Spleen (tissue), 11 donors: ENCODE data around the gene FAH. TPM values are rescaled to one million over a fixed set of nuclear protein-coding genes. Genes with fewer than 3 reads are reported as not detected.

Source experiments
- DNase-seq: peaks from one replicate; pipeline ENCODE4 v3.0.0-alpha.2; 2020
- H3K27ac ChIP-seq, 8 donors: fragments of 200-600 bp; sonication (generic) in 7 of 8; 1 replicate in 4 of 8; 2 replicates in 4 of 8; pipeline versions ENCODE4 v1.5.0 to v1.8.0; 2016 to 2021; ENCODE audit warnings: inconsistent platforms in 4 of 8, mild to moderate bottlenecking in 4 of 8, moderate library complexity in 1 of 8
- H3K27me3 ChIP-seq, 7 donors: fragments of 200-600 bp; sonication (generic) in 6 of 7; replicated peaks in 1 of 7; 1 replicate in 4 of 7; 2 replicates in 3 of 7; pipeline versions ENCODE4 v1.5.0 to v1.8.0; 2016 to 2021; ENCODE audit warnings: inconsistent platforms in 3 of 7, mild to moderate bottlenecking in 1 of 7
- H3K36me3 ChIP-seq, 6 donors: fragments of 200-600 bp; sonication (generic) in 5 of 6; 1 replicate in 4 of 6; 2 replicates in 2 of 6; pipeline versions ENCODE4 v1.5.0 to v1.8.0; 2016 to 2021; ENCODE audit warnings: inconsistent platforms in 2 of 6
- H3K4me1 ChIP-seq, 6 donors: fragments of 200-600 bp; sonication (generic) in 5 of 6; 1 replicate in 3 of 6; 2 replicates in 3 of 6; pipeline versions ENCODE4 v1.5.0 to v1.8.0; 2016 to 2021; ENCODE audit warnings: inconsistent platforms in 3 of 6
- H3K4me3 ChIP-seq, 8 donors: fragments of 200-600 bp; sonication (generic) in 7 of 8; 1 replicate in 4 of 8; 2 replicates in 4 of 8; pipeline versions ENCODE4 v1.5.0 to v1.8.0; 2016 to 2021; ENCODE audit warnings: inconsistent platforms in 4 of 8, mild to moderate bottlenecking in 4 of 8, moderate library complexity in 2 of 8
- H3K9me3 ChIP-seq, 8 donors: fragments of 200-600 bp; sonication (generic) in 7 of 8; 1 replicate in 4 of 8; 2 replicates in 4 of 8; pipeline versions ENCODE4 v1.5.0 to v1.8.0; 2016 to 2021; ENCODE audit warnings: inconsistent platforms in 4 of 8
- POLR2A ChIP-seq, 3 donors: fragments of 450-650 bp; IDR thresholded peaks; one replicate each; pipeline ENCODE4 v1.5.1; 2017; ENCODE audit warnings: antibody characterized with exemption in 3 of 3, mild to moderate bottlenecking in 1 of 3
- POLR2AphosphoS5 ChIP-seq, 3 donors: sonication (generic); formaldehyde crosslinking; IDR thresholded peaks; one replicate each; pipeline ENCODE4 v1.5.1; 2017; ENCODE audit warnings: antibody characterized with exemption in 3 of 3
- WGBS, 5 donors: extraction: QIAGEN DNeasy Blood & Tissue Kit in 3 of 5; methylation state at CpG; one replicate each; pipeline versions ENCODE4 v1.1.5 to v1.1.7; 2013 to 2018; 5-methylcytosine and 5-hydroxymethylcytosine counted together
- intact Hi-C: fragments of 100-400 bp; cut with DNase I; formaldehyde crosslinking; loops from one replicate; pipeline ENCODE4 v1.15.0; 2023; ENCODE audit warnings: low total_unique reads
- polyA plus RNA-seq, 3 donors: library from polyadenylated mRNA; stranded (reverse); fragments of 200-250 nt; gene quantifications; one replicate each; pipeline ENCODE4 v1.2.1, GENCODE V29; 2013
- total RNA-seq, 7 donors: library from RNA; depleted of rRNA in 3 of 7; stranded (reverse); fragments of >200 nt in 3 of 7; fragmentation: NEBNext Ultra II Directional in 4 of 7; extraction: Animal tissue kit (Norgen Biotek cat#: 25700) in 4 of 7; gene quantifications; one replicate each; pipeline versions ENCODE4 v1.1.0 to v1.2.1, GENCODE V29; 2016 to 2021
- TF ChIP-seq, protein P1 (sequence below), 11 experiments: fragments of 200-600 bp in 7 of 11; fragments of 450-650 bp in 4 of 11; sonication (generic) in 4 of 11; IDR thresholded peaks in 8 of 11; conservative IDR thresholded peaks in 3 of 11; 1 replicate in 7 of 11; 2 replicates in 4 of 11; pipeline versions ENCODE4 v1.4.0 to v1.8.0; 2016 to 2021; ENCODE audit warnings: antibody characterized with exemption in 11 of 11, inconsistent platforms in 4 of 11, mild to moderate bottlenecking in 1 of 11
- donor health status: healthy with polysubstance abuse.
- donor health status: DM: no; HTN: no; CAD: no; lungs with moderate emphysema.
- donor health status: DM: no; HTN: no; CAD: no.
- donor health status: Bipolar disorder and iron deficiency.
- donor health status: healthy.
- donor health status: DM: no; HTN: no; CAD: no.
- donor health status: DM: yes; HTN: yes; CAD: no.

FAH gene
- total and polyA plus RNA-seq, 10 donors: 8.5 to 33.1 (median 21.2) TPM

DNA sequence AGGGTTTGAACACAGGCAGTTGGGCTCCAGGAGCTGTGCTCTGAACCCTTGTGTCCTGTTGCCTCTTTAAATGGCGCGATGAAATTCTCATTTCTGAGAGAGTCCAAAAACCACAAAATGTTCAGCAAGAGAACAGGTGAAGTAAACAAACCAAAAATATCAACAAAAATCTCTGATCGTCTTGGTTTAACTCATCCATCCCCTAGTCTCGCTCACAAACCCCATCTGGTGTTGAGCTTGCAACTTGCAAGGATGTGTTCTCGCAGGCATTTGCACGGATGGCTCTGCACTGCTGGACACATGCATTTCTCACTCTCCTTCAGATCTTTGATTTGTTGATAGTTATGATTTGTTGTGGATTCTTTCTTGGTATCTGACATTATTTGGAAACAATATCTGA lies 31.1 kb downstream of the FAH start:
- intact Hi-C loops: no loop called here
- Histone ChIP-seq H3K4me3 (no peak overlapping the region), H3K36me3 (peaks cover 0 to 98% (median 29%) of the 10 kb centered on the region in 6 donors), H3K27me3 (no peaks in the 10 kb centered on the region), H3K9me3 (peaks cover 0 to 3% (median 0%) of the 10 kb centered on the region in 8 donors), H3K4me1 (no peaks in the 10 kb centered on the region), H3K27ac (no peak overlapping the region)
- WGBS, 5 donors: 85 to 91% (median 88%) methylated on average over 6 of the region's 6 CpGs
- DNase-seq: no peak
- TF ChIP-seq, protein P1, sequence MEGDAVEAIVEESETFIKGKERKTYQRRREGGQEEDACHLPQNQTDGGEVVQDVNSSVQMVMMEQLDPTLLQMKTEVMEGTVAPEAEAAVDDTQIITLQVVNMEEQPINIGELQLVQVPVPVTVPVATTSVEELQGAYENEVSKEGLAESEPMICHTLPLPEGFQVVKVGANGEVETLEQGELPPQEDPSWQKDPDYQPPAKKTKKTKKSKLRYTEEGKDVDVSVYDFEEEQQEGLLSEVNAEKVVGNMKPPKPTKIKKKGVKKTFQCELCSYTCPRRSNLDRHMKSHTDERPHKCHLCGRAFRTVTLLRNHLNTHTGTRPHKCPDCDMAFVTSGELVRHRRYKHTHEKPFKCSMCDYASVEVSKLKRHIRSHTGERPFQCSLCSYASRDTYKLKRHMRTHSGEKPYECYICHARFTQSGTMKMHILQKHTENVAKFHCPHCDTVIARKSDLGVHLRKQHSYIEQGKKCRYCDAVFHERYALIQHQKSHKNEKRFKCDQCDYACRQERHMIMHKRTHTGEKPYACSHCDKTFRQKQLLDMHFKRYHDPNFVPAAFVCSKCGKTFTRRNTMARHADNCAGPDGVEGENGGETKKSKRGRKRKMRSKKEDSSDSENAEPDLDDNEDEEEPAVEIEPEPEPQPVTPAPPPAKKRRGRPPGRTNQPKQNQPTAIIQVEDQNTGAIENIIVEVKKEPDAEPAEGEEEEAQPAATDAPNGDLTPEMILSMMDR (IDR thresholded peaks at IDR 0.05 in 8 of 11, conservative IDR thresholded peaks at IDR 0.05 in 3 of 11): no peak
- TF ChIP-seq POLR2A (IDR thresholded peaks at IDR 0.05) (no peak), POLR2AphosphoS5 (IDR thresholded peaks at IDR 0.05) (no peak)

DNA sequence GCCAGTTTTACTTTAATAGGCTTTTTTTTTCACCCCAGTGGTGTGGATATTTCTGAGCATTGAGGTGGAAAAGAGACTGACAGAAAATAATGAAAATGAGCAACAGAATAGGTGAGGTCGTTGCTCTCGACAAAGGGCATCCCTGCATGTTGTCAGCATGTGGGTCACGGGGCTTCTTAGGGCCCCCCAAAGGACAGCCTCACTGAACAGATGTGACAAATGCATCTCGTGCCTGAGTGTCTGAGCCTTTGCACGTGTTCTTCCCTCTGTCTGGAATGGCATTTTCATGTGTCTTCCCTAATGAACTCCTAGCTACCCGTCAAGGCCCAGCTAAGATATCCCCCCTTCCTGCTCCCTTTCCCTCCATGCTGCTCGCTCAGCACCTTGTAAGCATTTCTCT lies 31.8 kb downstream of the FAH start:
- H3K27ac ChIP-seq: no peak overlapping the region
- DNase-seq: no peak
- H3K4me1 ChIP-seq: no peaks in the 10 kb centered on the region
- no peak overlapping the region for H3K4me3 ChIP-seq
- no peaks in the 10 kb centered on the region for H3K27me3 ChIP-seq
- H3K36me3 ChIP-seq: peaks cover 0 to 91% (median 29%) of the 10 kb centered on the region in 6 donors
- H3K9me3 ChIP-seq: peaks cover 0 to 3% (median 0%) of the 10 kb centered on the region in 8 donors
- WGBS, 5 donors: 82 to 94% (median 92%) methylated on average over 7 of the region's 7 CpGs
- no peak for TF ChIP-seq POLR2A (IDR thresholded peaks at IDR 0.05)
- intact Hi-C loops: no loop called here

DNA sequence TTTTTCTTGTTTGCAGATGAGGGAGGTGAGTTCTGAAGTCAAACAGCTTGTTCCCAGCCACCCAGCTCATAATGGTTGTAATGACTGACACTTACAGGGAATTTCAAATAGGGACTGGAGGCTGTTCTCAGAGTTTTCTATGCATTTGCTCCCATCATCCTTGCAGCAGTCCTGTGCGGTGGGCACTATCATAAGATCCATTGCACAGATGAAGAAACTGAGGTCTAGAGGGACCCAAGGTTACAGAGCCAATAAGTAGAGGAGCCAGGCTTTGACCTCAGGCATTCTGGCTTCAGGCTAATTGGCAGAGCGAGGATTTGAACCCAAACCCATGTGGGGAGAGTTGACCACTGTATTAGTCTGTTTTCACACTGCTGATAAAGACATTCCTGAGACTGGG lies 32.4 kb downstream of the FAH start:
- H3K4me1 ChIP-seq: no peaks in the 10 kb centered on the region
- no peaks in the 10 kb centered on the region for H3K27me3 ChIP-seq
- intact Hi-C loops: no loop called here
- peaks cover 0 to 3% (median 0%) of the 10 kb centered on the region in 8 donors for H3K9me3 ChIP-seq
- TF ChIP-seq, protein P1 (IDR thresholded peaks at IDR 0.05 in 8 of 11, conservative IDR thresholded peaks at IDR 0.05 in 3 of 11): no peak
- no peak for TF ChIP-seq POLR2A (IDR thresholded peaks at IDR 0.05)
- no peak for TF ChIP-seq POLR2AphosphoS5 (IDR thresholded peaks at IDR 0.05)
- peaks cover 0 to 85% (median 28%) of the 10 kb centered on the region in 6 donors for H3K36me3 ChIP-seq
- no peak for DNase-seq
- 91 to 97% (median 96%) methylated on average over 2 of the region's 2 CpGs for WGBS, 5 donors
- no peak overlapping the region for H3K4me3 ChIP-seq
- no peak overlapping the region for H3K27ac ChIP-seq

DNA sequence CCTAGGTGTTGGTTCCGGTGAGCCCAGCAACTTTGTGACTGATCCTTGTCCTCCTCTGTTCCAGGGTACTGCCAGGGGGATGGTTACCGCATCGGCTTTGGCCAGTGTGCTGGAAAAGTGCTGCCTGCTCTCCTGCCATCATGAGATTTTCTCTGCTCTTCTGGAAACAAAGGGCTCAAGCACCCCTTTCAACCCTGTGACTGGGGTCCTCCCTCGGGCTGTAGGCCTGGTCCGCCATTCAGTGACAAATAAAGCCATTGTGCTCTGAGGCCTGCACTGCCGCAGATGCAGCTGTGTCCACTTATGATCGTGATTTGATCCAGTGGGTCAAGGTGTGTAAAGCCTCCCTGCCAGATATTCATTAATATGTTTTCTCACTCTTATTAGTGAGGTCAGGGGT lies 33.3 kb downstream of the FAH start:
- Histone ChIP-seq H3K36me3 (peaks cover 0 to 76% (median 23%) of the 10 kb centered on the region in 6 donors), H3K4me1 (no peaks in the 10 kb centered on the region), H3K27me3 (no peaks in the 10 kb centered on the region), H3K4me3 (no peak overlapping the region), H3K27ac (no peak overlapping the region), H3K9me3 (peaks cover 0 to 3% (median 0%) of the 10 kb centered on the region in 8 donors)
- intact Hi-C loops: no loop called here
- DNase-seq: no peak
- 95 to 99% (median 96%) methylated on average over 7 of the region's 7 CpGs for WGBS, 5 donors
- no peak for TF ChIP-seq POLR2A (IDR thresholded peaks at IDR 0.05)
- no peak for TF ChIP-seq POLR2AphosphoS5 (IDR thresholded peaks at IDR 0.05)
- TF ChIP-seq, protein P1 (IDR thresholded peaks at IDR 0.05 in 8 of 11, conservative IDR thresholded peaks at IDR 0.05 in 3 of 11): no peak

DNA sequence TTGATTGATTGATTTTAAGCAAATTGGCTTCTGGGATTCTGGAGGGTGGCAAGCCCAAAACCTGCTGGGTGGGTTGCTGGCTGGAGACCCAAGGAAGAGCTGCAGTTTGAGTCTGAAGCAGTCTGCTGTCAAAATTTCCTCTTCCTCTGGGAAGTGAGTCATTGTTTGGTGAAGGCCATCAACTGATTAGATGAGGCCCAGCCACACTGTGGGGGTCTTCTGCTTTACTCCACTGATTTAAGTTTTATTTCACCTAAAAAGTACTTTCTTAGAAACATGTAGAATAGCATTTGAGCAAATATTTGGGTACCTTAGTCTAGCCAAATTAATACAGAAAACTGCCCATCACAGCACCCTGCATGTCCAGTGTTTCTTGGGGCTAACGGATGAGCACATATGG lies 33.8 kb downstream of the FAH start:
- Histone ChIP-seq H3K4me3 (no peak overlapping the region), H3K27ac (no peak overlapping the region)

More for the DNA sequence above, 33.8 kb downstream of the FAH start:
- peaks cover 0 to 3% (median 0%) of the 10 kb centered on the region in 8 donors for H3K9me3 ChIP-seq
- H3K4me1 ChIP-seq: no peaks in the 10 kb centered on the region
- TF ChIP-seq, protein P1 (IDR thresholded peaks at IDR 0.05 in 8 of 11, conservative IDR thresholded peaks at IDR 0.05 in 3 of 11): no peak
- no peak for TF ChIP-seq POLR2A (IDR thresholded peaks at IDR 0.05)
- no peak for TF ChIP-seq POLR2AphosphoS5 (IDR thresholded peaks at IDR 0.05)
- DNase-seq: no peak
- H3K36me3 ChIP-seq: peaks cover 0 to 70% (median 18%) of the 10 kb centered on the region in 6 donors
- intact Hi-C loops: no loop called here
- WGBS, 5 donors: 86 to 100% (median 98%) methylated on average over 1 of the region's 1 CpG
- no peaks in the 10 kb centered on the region for H3K27me3 ChIP-seq
